Stimulated activated CD4-positive, alpha-beta T cell treated with anti-CD3 and anti-CD28 coated beads, Interleukin-12 subunit alpha, Interleukin-12 subunit beta, amount 100 ng/mL, for 4 hours (primary cell): Measurements from ENCODE around the gene SNX4.
"Not testable (repeated sequence)": the region's sequence is repeated elsewhere in the genome, so short reads cannot be mapped to it uniquely, and the experiment has no call there.

Source experiments
- DNase-seq: peaks from one replicate; pipeline ENCODE4 v3.0.0-alpha.2; 2020

SNX4 gene

GRCh38 chr3:125461896-125462295, 58.1 kb downstream of the SNX4 start:
- no peak for DNase-seq

GRCh38 chr3:125460233-125460632, 59.8 kb downstream of the SNX4 start:
- DNase-seq: no peak

- no peak for DNase-seq
Measured at GRCh38 chr3:125443923-125444322, 76.1 kb downstream of the SNX4 start.

GRCh38 chr3:125442506-125442905, 77.5 kb downstream of the SNX4 start:
- no peak for DNase-seq

GRCh38 chr3:125440970-125441369, 79.0 kb downstream of the SNX4 start:
- no peak for DNase-seq

GRCh38 chr3:125440559-125440955, 79.4 kb downstream of the SNX4 start:
- DNase-seq: no peak

GRCh38 chr3:125437631-125438435, 82.2 kb downstream of the SNX4 start:
- peak; percentile 59 for DNase-seq

- DNase-seq: no peak
Measured at GRCh38 chr3:125436921-125437320, 83.1 kb downstream of the SNX4 start.

GRCh38 chr3:125435231-125435630, 84.8 kb downstream of the SNX4 start:
- DNase-seq: no peak

- no peak for DNase-seq
Measured at GRCh38 chr3:125434582-125435011, 85.4 kb downstream of the SNX4 start.

- no peak for DNase-seq
Measured at GRCh38 chr3:125433611-125434041, 86.4 kb downstream of the SNX4 start.

GRCh38 chr3:125433091-125433534, 86.9 kb downstream of the SNX4 start:
- DNase-seq: no peak

- no peak for DNase-seq
Measured at GRCh38 chr3:125431912-125432790, 87.9 kb downstream of the SNX4 start.

- no peak for DNase-seq
Measured at GRCh38 chr3:125431391-125431790, 88.6 kb downstream of the SNX4 start.

GRCh38 chr3:125428216-125428830, 91.7 kb downstream of the SNX4 start:
- no peak for DNase-seq

- DNase-seq: no peak
Measured at GRCh38 chr3:125418306-125418705, 101.7 kb downstream of the SNX4 start.

GRCh38 chr3:125416235-125416634, 103.8 kb downstream of the SNX4 start:
- no peak for DNase-seq

- DNase-seq: no peak
Measured at GRCh38 chr3:125414669-125415068, 105.3 kb downstream of the SNX4 start.

- DNase-seq: no peak
Measured at GRCh38 chr3:125410922-125411321, 109.1 kb downstream of the SNX4 start.

GRCh38 chr3:125406070-125406469, 113.9 kb downstream of the SNX4 start:
- DNase-seq: no peak

- DNase-seq: not testable (repeated sequence)
Measured at GRCh38 chr3:125405515-125405914, 114.5 kb downstream of the SNX4 start.

GRCh38 chr3:125403789-125404188, 116.2 kb downstream of the SNX4 start:
- DNase-seq: no peak

- no peak for DNase-seq
Measured at GRCh38 chr3:125402639-125403038, 117.4 kb downstream of the SNX4 start.
